ENCODE data around the gene TCERG1L.

TCERG1L gene

DNA sequence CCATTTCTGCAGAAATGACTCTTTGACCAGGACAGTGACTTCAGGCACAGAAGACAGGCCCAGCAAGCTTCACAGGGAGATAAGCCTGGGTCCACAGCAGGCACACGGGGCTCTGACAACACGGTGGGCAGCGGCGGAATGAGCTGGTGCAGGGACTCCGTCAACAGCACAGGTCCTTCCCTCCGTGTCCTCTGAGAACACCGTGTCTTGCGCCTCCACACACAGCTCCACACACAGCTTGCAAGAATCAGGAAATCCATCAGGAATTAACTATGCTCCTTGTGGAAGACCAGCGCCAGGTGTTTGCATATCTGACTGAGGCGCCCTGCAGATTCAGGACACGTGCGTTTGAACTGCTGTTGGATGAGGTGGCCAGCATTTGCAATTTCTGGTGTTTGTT is 39.6 kb downstream of the TCERG1L start:
- in situ Hi-C loops (cut with MboI; ENCODE audit: low sequenced_read_pairs): no loop called here

DNA sequence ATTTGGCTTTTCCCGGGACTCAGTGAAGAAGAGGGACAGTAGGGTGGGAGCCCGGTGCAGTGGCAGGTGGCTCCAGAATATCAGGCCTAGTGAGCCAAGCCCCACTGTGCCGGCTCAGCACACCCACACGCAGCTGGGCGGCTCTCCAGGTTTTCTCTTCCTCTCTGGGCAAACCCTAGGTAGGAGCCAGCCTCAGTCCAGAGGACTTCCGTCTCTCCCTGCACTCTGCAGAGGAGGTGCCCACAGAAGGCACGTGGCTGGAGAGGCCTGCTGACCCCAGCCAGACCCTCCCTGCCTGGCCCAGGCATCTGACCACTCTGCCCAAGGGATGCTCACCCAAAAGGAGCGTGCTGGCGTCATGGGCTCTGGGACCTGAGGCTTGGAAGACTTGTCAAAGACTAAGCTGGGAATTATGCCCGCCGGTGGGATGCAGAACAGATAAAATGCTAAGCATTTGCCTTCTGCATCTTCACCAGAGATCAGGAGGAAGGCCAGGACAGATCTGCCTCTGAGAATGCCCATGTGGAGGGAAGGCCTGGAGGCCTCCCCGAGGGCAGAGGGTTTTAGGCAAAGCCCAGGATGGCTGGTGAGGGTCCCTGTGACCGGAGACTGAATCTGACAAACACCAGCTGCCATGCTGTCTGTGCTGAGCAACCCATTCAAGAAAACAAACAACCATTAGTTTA is 40.2 kb downstream of the TCERG1L start:
- in situ Hi-C loops (cut with MboI; ENCODE audit: low sequenced_read_pairs): no loop called here

DNA sequence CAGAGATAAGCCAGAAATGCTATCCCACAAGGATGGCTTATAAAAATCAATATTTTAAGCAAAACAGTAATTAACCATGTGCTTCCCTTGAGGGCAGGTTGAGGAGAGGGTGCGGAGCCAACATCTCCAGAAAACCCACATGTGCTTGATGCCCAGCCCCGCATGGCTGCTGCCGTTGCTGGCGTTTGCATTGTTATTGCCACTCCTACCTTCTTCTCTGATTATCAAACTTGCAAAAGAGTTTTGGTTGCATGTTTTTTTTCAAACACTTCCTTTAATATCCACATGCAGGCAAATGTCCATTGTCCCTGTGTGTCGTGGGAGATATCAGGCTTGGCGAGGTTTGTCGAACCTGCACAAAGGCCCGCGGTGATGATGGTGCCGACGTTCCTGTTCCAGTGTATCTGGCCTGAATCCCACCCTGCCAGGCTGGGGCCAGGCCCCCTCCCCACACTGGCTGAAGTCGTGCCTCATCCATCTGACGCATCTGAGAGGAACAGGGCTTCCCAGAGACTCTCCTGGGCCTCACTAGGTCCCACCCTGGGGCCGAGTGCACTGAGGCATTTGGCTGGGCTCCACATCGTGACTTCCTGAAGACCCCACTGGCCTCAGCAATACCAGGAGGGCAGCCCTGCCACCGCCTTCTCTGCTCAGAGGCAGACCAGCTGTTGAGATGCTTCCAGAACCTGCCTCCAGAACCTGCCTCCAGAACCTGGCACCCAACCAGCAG is 40.9 kb downstream of the TCERG1L start:
- in situ Hi-C loops (cut with MboI; ENCODE audit: low sequenced_read_pairs): no loop called here

DNA sequence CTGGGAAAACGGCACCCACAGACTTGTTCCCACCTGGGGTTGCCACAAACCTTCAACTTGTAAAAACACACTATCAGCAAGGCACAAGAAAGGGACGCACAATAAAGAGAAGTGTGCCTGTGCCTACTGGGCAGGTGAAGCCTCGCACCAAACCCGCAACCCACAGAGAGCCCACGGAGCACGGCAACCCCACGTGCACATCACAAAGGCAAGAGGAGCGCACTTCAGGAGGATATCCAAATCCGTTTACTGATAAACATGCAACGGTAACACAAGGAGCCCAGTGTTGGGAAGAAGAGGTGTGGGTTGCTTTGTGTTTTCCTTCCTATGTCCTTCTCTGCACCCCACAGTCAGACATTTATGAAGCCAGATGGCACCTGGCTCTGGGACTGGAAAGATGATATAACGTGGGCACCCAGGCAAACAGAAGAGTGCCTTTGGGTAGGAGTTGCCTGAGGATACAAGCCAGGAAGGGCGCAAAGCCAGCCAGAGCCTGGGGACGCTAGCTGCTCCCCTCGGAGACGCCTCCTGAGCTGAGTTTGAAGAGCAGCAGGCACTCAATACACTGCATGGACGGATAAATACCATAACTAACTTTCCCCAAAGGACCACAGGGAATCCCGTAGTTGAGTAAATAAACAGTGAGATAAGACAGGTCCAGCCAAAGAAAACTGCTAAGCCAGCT is 41.6 kb downstream of the TCERG1L start:
- in situ Hi-C loops (cut with MboI; ENCODE audit: low sequenced_read_pairs): no loop called here

DNA sequence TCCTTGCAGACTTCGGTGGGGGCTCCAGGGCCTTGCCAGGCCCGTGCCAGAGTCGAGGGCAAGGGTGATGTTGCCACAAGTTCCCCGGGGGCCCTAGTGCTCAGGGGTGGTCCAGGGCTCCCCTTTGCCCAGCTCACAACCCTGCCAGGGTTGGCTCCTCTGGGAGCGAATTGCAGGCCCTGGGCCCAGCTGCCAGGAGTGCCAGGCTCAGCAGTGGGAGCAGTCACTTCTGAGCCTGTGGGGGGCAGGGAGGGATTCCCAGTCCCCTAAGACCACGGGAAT is 43.8 kb downstream of the TCERG1L start:
- in situ Hi-C loops (cut with MboI; ENCODE audit: low sequenced_read_pairs): no loop called here

DNA sequence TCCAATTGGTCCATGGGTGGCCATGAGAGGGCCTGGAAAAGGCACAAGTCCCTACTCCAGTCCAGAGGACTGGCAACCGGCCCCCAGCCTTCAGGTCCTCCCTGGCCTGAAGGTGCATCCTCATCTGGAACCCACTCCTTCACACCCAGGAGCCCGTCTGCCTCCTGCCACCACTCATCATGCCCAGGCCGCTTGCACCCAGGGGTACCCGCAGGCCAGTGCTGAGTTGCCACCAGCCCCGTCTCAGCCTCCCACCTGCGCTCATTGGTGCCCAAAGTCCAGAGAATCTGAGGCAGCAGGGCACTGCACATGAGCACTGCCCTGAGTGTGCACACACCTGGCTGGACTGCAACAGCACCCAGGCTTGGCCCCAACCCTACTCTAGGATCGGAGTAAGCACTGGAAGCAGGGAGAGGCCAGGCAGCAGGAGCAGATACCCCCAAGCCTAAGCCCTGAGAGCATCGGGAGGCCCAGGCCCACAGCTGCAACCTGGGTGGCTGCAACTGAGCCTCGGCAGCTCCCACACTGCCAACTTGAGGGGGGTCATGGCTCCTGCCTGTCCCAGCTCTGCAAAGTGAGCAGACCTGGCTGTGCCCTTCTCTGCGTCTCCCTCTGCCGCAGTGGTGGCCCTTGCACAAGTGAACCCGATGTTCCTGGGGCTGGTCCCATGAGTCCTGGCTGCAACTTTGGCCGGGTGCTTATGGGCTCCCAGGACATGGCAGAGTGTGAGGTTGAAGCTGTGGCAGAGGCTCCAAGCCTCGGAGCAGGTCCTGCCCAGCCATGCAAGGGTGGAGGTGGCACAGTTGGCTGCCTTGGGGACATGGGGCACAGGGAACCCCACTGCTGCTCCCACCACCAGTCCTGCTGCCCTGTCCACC is 44.3 kb downstream of the TCERG1L start:
- in situ Hi-C loops (cut with MboI; ENCODE audit: low sequenced_read_pairs): no loop called here

DNA sequence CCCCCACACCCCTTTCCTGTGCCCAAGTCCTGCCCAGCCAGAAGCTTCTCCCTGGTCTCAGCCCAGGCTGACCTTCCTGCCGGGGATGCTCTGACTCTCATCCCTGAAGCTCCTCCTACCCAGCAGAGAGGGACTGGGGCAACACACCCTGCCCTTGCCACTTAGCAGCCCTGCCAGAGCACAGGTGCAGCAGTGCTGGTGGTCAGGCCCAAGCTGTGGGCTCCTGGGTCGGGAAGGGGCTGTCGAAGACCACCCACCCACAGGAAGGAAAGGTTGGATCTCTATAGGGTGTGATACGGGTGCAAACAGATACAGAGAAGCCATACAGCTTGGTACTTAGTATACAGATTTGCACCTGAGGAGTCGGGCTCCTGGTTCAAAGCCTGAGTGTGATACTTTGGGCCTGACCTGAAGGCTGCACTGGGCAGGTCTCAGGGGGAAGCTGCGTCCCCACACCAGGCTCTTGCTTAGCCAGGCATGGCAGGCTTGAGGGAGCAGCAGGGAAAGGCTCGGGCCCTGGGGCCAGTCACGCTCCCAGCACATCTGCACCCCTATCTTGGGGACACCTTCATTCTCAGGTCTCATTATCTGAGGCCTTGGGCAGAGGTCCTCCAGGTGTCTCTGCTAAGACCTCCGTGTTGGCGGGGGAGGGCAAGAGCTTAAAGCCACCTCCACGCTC is 47.3 kb downstream of the TCERG1L start:
- in situ Hi-C loops (cut with MboI; ENCODE audit: low sequenced_read_pairs): no loop called here

DNA sequence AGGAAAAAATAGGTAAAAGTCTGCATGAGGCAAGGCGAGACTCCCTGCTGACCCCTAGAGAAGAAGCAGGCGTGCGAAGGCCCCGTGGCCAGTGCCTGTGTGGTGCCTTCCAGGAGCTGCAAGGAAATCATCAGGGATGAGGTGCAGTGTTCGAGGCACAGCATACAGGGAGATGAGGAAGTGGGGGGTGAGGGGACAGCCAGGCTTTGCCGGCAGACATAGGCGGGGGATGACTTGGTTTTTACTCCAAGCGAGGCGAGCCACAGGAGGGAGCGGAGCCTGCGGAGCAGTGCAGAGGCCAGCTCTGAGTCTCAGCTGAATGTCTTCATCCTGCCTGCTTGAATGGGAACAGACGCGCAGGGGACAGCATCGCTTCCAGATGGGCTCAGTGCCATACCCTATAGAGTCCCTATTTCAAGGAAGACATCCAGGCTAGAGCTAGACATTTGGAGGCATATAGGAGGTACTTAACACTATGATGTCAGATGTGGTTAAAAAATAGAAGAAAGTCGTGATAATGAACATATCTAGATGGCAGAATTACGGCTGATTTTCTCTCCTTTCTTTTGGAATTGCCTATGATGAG is 49.5 kb downstream of the TCERG1L start:
- in situ Hi-C loops (cut with MboI; ENCODE audit: low sequenced_read_pairs): no loop called here

DNA sequence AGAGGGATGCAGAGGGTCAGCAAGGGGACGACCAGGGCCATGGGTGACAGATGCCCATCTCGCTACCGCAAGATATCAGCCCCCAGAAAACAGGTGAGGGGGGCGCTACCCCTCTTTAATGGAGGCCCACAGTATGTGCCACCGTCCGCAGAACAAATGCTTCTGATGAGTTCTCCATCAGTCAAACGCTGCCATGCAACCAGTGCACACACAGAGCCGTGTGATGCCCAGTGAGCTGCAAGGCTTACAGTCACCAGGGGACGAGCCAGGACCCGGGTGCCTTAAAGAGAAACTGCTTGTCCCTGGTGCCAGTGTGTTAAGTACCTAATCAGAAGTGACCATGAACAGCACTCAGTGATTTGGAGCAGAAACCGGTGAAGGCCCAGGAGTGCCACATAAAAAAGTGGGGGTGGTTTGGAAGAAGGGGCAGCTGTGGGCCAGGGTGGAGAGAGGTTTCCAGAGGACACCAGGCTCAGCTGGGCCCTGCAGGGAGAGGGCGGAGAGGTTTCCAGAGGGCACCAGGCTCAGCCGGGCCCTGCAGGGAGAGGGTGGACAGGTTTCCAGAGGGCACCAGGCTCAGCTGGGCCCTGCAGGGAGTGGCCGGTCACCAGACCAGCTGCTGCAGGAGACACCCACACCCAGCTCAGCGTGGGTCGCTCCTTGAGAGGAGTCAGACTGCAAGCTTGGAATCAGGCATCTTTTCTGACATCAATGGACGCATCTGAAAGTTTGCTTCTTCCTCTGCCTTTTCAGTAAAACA is 50.9 kb downstream of the TCERG1L start:
- in situ Hi-C loops (cut with MboI; ENCODE audit: low sequenced_read_pairs): no loop called here

DNA sequence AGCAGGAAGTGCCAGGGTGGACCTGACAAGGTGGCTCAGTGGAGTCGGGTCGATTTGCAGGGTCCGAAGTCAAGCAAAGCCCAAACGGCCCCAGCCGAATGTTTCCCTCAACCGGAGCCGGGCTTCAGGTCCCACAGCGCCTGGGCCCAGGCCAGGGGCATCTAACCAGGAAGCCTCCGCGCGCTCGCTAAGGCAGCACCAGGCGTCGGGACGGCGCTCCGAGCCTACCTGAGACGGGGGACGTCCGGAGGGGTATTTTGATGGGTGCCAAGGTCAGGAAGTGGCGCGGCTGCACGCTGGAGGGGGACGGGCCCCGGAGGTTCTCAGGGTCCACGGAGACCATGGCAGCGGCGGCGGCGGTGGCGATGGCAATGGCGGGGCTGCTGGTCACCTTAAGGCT is 51.5 kb downstream of the TCERG1L start:
- in situ Hi-C loops (cut with MboI; ENCODE audit: low sequenced_read_pairs): no loop called here

DNA sequence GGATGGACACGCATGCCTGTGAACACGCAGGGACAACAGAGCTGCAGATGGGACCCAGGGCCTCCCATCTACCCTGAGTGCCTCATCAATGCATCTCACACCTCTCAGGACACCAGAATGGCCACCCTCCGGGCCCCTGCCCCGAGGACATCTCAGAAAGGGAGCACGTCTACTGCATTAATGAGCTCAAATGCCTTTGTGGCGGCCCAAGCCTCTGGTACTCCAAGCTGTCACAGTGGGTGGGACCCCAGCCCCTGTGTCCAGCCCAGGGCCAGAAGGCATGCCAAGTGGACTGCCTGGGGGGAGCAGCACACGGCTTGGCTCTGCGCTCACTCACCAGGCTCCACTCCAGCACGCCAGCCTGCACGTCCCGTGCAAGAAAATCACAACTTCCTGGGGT is 52.0 kb downstream of the TCERG1L start:
- in situ Hi-C loops (cut with MboI; ENCODE audit: low sequenced_read_pairs): no loop called here

DNA sequence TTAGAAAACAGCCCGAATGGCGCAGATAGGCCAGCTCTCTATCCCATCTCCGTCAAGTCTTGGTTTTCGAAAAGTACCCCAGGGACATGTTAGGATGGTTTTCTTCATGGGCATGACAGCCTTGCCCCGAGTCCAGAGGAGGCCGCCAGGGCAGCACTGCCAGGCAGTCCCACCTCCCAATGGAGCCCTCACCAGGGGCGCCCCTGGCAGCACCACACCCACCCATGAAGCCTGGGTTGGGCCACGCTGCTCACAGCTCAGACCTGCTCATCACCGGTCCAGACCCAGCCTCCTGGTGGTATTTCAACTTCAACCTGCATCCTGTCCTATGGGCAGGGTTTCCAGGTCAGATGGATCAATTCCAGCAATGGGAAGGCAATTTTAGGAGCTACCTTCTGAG is 53.3 kb downstream of the TCERG1L start:
- in situ Hi-C loops (cut with MboI; ENCODE audit: low sequenced_read_pairs): no loop called here

DNA sequence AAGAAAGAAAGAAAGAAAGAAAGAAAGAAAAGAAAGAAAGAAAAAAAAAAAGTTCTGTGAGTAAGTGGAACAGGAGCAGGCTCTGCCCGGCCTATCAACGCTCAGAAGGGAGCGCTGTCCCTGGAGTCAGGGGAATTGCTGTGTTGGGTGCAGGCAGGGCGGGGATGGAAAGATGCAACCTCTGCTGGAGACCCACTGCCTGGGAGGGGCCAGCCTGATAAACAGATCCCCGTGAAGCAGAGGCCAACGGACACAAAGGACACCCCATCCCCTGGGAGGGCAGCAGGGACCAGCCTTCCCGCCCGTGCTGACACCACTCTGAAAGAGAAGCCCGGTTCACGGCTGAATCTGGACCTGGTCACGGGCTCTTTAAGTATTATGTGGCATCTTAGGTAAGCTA is 54.5 kb downstream of the TCERG1L start:
- in situ Hi-C loops (cut with MboI; ENCODE audit: low sequenced_read_pairs): no loop called here

DNA sequence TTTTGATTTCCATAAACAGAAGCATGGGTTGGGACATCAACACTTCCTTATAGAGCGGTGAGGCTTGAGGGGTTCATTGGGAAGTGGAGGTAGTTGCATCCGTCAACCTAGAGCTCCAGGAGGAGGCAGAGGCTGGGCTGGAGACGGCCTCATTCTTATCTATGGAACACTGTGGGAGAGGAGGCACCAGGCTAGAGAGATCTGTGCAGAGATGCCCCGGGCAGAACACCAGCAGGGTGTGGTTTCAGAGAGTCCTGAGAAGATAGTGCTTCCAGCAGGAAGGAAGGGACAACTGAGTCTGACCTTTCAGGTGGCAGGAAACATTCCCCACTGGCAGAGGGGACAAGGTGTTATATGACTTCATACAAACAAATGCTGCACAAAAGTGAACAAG is 56.7 kb downstream of the TCERG1L start:
- in situ Hi-C loops (cut with MboI; ENCODE audit: low sequenced_read_pairs): no loop called here

DNA sequence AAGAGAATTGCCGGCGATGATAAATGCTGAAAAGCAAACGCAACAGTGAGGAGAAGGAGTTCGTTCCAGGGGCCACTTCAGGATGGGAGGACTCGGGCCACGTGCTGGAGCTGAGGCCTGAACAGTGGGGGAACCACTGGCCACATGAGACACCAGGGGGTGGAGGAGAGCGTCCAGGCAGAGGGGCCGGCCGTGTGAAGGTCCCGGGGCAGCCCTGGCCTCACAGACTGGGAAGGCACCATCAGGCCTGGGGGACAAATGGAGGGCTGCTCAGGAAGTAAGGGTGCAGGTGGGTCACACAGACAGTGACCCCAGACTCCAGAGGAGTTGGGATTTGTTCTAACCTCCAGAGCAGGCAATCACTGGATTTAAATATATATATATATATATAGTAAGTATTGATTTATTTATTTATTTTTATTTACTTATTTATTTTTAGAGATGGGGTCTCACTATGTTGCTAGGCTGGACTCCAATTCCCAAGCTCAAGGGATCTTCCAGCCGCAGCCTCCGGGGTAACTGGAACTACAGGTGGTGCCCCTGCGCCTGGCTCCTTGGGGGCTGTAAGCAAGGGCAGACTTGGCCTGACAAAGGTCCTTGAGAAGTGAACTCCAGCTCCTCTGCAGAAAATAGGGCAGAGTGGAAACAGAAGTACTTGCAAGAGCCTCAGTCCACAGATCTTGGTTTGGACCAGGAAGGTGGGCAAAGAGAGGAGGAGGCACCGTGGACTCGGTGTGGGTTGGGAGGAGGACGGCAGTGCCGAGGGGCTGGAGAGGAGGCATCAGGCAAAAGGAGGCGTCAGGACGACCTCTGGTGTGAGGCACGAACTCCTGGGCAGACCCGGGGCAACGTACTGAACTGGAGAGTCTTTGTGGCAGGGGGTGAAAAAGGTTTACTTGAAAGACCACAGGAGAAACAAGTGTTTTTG is 57.3 kb downstream of the TCERG1L start:
- in situ Hi-C loops (cut with MboI; ENCODE audit: low sequenced_read_pairs): no loop called here

DNA sequence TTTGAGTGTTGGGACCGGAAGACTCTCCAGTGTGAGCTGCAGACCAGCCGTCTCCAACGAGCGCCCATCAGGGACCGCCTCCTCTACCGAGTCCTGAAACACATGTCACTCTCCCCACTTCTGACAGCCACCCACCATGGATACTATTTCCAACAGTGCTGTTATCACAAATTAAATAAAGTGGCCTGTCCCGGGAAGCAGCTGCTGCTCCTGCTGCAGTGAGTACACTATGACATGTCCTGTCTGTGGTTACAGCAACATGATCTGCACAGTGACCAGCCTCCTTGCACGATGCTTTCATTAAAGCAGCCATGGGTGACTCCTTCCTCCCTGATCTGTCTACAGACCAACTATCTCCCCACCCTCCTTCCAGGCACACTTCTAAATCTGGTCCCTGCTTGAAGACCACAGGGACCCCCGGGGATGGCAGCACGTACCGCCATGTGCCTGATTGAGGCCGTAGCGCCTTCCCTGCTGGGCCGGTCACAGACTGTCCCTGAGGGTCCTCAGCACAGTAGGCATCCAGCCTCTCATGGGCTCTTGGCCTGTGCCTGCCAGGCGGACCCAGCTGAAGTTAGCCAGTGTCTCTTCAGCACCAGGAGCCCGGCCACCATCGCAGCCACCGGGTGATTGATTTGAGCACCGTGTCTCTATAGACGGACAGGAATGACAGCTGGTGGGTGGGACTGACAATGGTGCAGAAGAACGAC is 58.8 kb downstream of the TCERG1L start:
- in situ Hi-C loops (cut with MboI; ENCODE audit: low sequenced_read_pairs): no loop called here

DNA sequence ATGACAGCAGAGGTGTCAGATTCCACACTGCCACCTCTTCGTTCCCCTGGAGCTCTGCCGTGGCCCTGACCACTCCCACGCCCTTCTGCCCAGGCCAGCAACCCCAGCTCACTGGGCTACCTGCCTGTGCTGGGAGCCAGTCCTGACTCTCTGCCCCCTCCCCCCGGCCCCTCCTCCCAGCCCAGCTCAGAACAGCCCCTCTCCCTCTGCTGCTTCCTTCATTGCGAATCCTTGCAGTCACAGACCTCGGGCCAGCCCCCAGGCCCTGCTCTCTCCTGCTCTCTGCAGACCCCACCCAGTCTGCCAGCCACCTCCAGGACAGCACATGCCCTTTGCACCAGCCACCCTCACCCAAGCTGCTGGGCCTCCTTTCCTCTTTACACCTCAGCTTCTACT is 60.4 kb downstream of the TCERG1L start:
- in situ Hi-C loops (cut with MboI; ENCODE audit: low sequenced_read_pairs): no loop called here
